Calu3 (cell line): ENCODE results near the gene TBC1D1. TPM values are rescaled to one million over a fixed set of nuclear protein-coding genes. Genes with fewer than 3 reads are reported as not detected.

Experiments used
- BruUV-seq: library from RNA; stranded (reverse); fragments of 400-500 nt; replicated peaks from 2 replicates; lab custom pipeline; 2021; lab: Mats Ljungman, UMichigan
- CTCF ChIA-PET: fragments of 300-600 bp; sonication (Branson Sonifier 250); formaldehyde crosslinking; loops from one replicate; lab custom pipeline; 2022; ENCODE audit warnings: antibody characterized with exemption; lab: Charles Lee
- DNase-seq: peaks from one replicate; pipeline ENCODE4 v3.0.0; 2022
- H3K27ac Mint-ChIP-seq: one replicate; pipeline ENCODE4 v1.8.0; 2022; ENCODE audit warnings: mixed read lengths; ENCODE audit not compliant: unreplicated experiment
- H3K27me3 Mint-ChIP-seq: one replicate; pipeline ENCODE4 v1.8.0; 2022; ENCODE audit warnings: mixed read lengths; ENCODE audit not compliant: unreplicated experiment
- H3K36me3 Mint-ChIP-seq: one replicate; pipeline ENCODE4 v1.8.0; 2022; ENCODE audit warnings: mild to moderate bottlenecking, moderate library complexity, mixed read lengths; ENCODE audit not compliant: insufficient read depth, unreplicated experiment
- H3K4me1 Mint-ChIP-seq: one replicate; pipeline ENCODE4 v1.8.0; 2022; ENCODE audit warnings: mild to moderate bottlenecking, low read depth, mixed read lengths; ENCODE audit not compliant: unreplicated experiment
- H3K4me3 Mint-ChIP-seq: one replicate; pipeline ENCODE4 v1.8.0; 2022; ENCODE audit warnings: mild to moderate bottlenecking, low read depth, moderate library complexity, mixed read lengths; ENCODE audit not compliant: unreplicated experiment
- H3K9me3 Mint-ChIP-seq: one replicate; pipeline ENCODE4 v1.8.0; 2022; ENCODE audit warnings: low read depth, mixed read lengths; ENCODE audit not compliant: unreplicated experiment
- intact Hi-C: fragments of 100-400 bp; cut with micrococcal nuclease; formaldehyde crosslinking; loops from one replicate; pipeline ENCODE4 v1.10.0; 2022; ENCODE audit not compliant: unreplicated experiment
- total RNA-seq: library from RNA; stranded (reverse); gene quantifications from 2 replicates; pipeline ENCODE4 v1.2.3, GENCODE V29; 2022
- TF ChIP-seq, protein P1 (sequence below): fragments of 200-600 bp; IDR thresholded peaks from one replicate; pipeline ENCODE4 v1.8.0; 2022; ENCODE audit warnings: antibody characterized with exemption; ENCODE audit not compliant: unreplicated experiment

Gene TBC1D1
- total RNA-seq, 1 experiment from 2014 or later, result 39.8 TPM

DNA sequence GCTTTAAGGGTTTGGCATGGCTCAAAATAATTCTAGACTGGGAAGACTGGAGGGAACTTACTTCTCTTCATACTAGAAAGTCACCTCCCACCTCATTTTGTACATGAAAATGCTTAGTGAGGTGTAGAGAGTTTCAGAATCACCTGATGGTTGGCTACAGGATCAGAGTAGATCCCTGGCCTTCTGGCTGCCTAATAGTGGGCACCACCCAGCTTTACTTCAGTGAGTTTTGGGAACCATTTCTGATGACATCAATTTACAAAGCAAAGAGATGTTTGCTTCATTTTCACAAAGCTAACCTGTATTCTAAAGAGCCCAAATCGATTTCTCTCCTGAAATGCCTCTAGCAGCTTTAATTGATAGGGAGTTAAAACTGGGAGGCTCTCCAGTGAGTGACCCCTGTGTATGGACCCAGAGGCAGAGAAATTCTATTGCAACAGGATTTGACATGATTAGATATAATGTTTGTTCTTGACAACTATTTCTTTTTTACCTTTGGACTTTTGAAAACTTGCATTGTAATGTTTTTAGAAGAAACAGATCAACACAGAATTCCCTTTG is 249.8 kb downstream of the TBC1D1 start:
- no TSS peak for BruUV-seq
- intact Hi-C loops, result no loop called here
- Mint-ChIP-seq H3K36me3 (peaks cover 5% of the 10 kb centered on the region), H3K9me3 (no peaks in the 10 kb centered on the region), H3K4me3 (no peak overlapping the region), H3K27ac (no peak overlapping the region), H3K4me1 (no peaks in the 10 kb centered on the region), H3K27me3 (no peaks in the 10 kb centered on the region)
- CTCF ChIA-PET, result no interaction called here
- TF ChIP-seq, protein P1, sequence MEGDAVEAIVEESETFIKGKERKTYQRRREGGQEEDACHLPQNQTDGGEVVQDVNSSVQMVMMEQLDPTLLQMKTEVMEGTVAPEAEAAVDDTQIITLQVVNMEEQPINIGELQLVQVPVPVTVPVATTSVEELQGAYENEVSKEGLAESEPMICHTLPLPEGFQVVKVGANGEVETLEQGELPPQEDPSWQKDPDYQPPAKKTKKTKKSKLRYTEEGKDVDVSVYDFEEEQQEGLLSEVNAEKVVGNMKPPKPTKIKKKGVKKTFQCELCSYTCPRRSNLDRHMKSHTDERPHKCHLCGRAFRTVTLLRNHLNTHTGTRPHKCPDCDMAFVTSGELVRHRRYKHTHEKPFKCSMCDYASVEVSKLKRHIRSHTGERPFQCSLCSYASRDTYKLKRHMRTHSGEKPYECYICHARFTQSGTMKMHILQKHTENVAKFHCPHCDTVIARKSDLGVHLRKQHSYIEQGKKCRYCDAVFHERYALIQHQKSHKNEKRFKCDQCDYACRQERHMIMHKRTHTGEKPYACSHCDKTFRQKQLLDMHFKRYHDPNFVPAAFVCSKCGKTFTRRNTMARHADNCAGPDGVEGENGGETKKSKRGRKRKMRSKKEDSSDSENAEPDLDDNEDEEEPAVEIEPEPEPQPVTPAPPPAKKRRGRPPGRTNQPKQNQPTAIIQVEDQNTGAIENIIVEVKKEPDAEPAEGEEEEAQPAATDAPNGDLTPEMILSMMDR, result no peak
- DNase-seq, result no peak

DNA sequence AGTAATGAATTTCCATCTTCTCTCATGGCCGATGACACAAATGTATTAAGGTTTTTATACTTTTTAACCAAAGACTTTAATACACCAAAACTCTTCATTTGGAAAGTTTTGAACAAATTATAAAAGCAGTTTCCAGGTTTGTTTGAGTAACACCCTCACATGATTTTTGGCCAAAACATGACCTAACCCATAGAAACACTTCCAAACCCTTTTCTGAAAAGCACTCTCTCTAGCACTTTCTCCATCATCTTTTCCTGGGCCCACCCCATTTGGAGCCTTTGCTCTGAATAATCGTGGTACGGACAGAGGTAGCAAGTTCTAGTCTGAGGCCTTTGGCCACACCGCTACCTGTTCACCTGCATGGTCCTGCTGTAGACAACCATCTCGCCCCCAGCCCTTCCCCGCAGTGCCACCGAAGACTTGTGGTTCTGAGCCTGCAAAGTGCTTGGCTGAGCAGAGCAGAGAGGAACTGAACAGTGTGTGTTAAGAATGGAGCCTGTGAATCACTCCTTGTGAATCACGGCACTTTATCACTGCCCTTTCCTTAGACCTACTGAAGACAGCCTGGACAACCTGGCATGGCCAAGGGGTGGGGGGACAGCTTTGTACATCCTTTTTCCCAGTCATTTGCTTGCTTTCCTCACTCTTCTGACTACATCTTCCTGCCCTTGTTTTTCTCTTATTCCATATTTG is 251.1 kb downstream of the TBC1D1 start:
- H3K27ac Mint-ChIP-seq, result no peak overlapping the region
- TF ChIP-seq, protein P1, result no peak
- no peak overlapping the region for H3K4me3 Mint-ChIP-seq
- H3K36me3 Mint-ChIP-seq, result peaks cover 4% of the 10 kb centered on the region
- intact Hi-C loops, result no loop called here
- BruUV-seq, result no TSS peak
- no peaks in the 10 kb centered on the region for H3K27me3 Mint-ChIP-seq
- H3K9me3 Mint-ChIP-seq, result no peaks in the 10 kb centered on the region
- DNase-seq, result no peak
- H3K4me1 Mint-ChIP-seq, result peaks cover 10% of the 10 kb centered on the region
- CTCF ChIA-PET, result no interaction called here

DNA sequence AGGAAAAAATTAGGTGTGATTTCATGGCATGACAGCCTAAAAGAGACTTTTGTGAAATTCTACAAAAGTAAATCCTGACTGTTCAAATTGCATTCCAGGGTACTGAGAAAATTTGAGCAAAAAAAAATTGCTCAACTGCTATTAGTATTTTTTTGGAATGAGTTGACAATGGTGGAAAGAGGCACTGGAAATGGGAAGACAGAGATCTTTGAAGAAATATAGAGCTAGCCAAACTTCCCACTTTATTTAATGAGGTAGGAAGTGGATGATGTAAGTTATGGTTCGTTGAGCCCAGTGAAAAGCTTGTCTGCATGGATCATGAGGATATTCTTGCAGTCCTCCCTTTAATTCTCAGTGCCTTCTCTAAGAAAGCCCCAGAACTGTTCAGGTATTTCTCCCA is 253.1 kb downstream of the TBC1D1 start:
- Mint-ChIP-seq H3K27me3 (no peaks in the 10 kb centered on the region), H3K36me3 (no peaks in the 10 kb centered on the region), H3K9me3 (no peaks in the 10 kb centered on the region), H3K4me3 (no peak overlapping the region), H3K27ac (no peak overlapping the region), H3K4me1 (peaks cover 11% of the 10 kb centered on the region)
- intact Hi-C loops, result no loop called here
- TF ChIP-seq, protein P1, result no peak
- DNase-seq, result no peak
- no TSS peak for BruUV-seq
- CTCF ChIA-PET, result interaction anchor here (0.5 kb wide), 1 partner anchor 19 kb away, joined by 3 read pairs; no protein-coding TSS in a partner anchor

DNA sequence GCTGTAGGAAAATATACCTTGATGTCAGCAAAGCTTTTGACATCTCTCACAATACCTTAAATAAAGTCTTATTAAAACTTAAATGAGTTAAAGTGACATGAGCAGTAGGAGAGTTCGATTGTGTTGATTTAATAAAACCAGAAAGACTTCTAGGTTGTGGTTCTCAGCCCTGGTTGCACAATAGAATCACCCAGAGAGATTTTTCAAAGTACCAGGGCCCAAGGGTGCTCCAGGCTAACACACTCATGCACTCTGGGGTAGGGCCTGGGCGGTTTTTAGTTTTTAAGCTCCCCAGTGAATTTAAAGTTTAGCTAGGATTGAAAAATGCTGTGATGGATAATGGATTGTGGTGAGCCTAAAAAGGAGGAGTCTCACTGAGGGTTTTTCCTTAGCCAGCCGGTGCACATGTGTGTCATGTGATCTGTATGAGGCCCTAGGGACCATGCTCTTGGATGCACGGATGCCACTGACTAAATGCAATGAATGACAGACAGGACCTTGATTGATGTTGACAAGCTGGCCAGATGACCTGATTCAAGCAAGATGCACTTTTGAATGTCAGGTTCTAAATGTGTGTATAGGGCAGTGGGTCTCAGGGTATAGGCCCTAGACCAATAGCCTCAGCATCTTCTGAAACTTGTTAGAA is 254.3 kb downstream of the TBC1D1 start:
- no TSS peak for BruUV-seq
- no peaks in the 10 kb centered on the region for H3K27me3 Mint-ChIP-seq
- no peak overlapping the region for H3K27ac Mint-ChIP-seq
- H3K36me3 Mint-ChIP-seq, result no peaks in the 10 kb centered on the region
- no peaks in the 10 kb centered on the region for H3K9me3 Mint-ChIP-seq
- no peak for DNase-seq
- TF ChIP-seq, protein P1, result no peak
- CTCF ChIA-PET, result interaction anchor here (1.2 kb wide), 1 partner anchor 29 kb away, joined by 3 read pairs; no protein-coding TSS in a partner anchor
- intact Hi-C loops, result no loop called here
- no peak overlapping the region for H3K4me3 Mint-ChIP-seq
- peaks cover 11% of the 10 kb centered on the region for H3K4me1 Mint-ChIP-seq
